Liver (tissue), 9 donors: ENCODE results near the gene ZMYM2. TPM values are rescaled to one million over a fixed set of nuclear protein-coding genes. Genes with fewer than 3 reads are reported as not detected.
"Not testable (repeated sequence)": the region's sequence is repeated elsewhere in the genome, so short reads cannot be mapped to it uniquely, and the experiment has no call there.

Experiments used
- DNase-seq: peaks from one replicate; pipeline ENCODE4 v3.0.0-alpha.2; 2017; ENCODE audit warnings: low spot score
- H3K27ac ChIP-seq, 2 donors: one replicate each; pipeline ENCODE4 v1.7.0; 2013; ENCODE audit warnings: inconsistent platforms in 2 of 2, low read length in 2 of 2, control low read depth in 1 of 2, low read depth in 1 of 2, mild to moderate bottlenecking in 1 of 2
- H3K27me3 ChIP-seq, 4 donors: one replicate each; pipeline versions ENCODE4 v1.6.1 to v1.7.0; 2013; ENCODE audit warnings: low read length in 3 of 4, inconsistent platforms in 1 of 4, mild to moderate bottlenecking in 1 of 4, moderate library complexity in 1 of 4; ENCODE audit not compliant: control insufficient read depth in 4 of 4, insufficient read depth in 4 of 4
- H3K36me3 ChIP-seq, 4 donors: one replicate each; pipeline versions ENCODE4 v1.6.1 to v1.7.0; 2013; ENCODE audit warnings: low read length in 3 of 4, mild to moderate bottlenecking in 3 of 4, low read depth in 1 of 4, moderate library complexity in 1 of 4; ENCODE audit not compliant: control insufficient read depth in 4 of 4, insufficient read depth in 3 of 4
- H3K4me1 ChIP-seq, 4 donors: one replicate each; pipeline versions ENCODE4 v1.6.1 to v1.7.0; 2013; ENCODE audit warnings: low read length in 3 of 4, mild to moderate bottlenecking in 3 of 4, moderate library complexity in 1 of 4; ENCODE audit not compliant: control insufficient read depth in 4 of 4, insufficient read depth in 4 of 4
- H3K4me3 ChIP-seq, 3 donors: one replicate each; pipeline versions ENCODE4 v1.6.1 to v1.7.0; 2013; ENCODE audit warnings: low read length in 3 of 3, control low read depth in 1 of 3, low read depth in 1 of 3, mild to moderate bottlenecking in 1 of 3
- H3K9ac ChIP-seq, 2 donors: one replicate each; pipeline ENCODE4 v1.7.0; 2013; ENCODE audit warnings: low read length in 2 of 2, mild to moderate bottlenecking in 2 of 2, moderate library complexity in 2 of 2, control low read depth in 1 of 2, low read depth in 1 of 2
- H3K9me3 ChIP-seq, 4 donors: one replicate each; pipeline versions ENCODE4 v1.6.1 to v1.7.0; 2013; ENCODE audit warnings: low read length in 3 of 4; ENCODE audit not compliant: control insufficient read depth in 4 of 4
- ATF3 ChIP-seq: IDR thresholded peaks from 2 replicates; pipeline ENCODE4 v1.6.1; 2016; ENCODE audit warnings: antibody characterized with exemption
- EGR1 ChIP-seq, 2 donors: IDR thresholded peaks; 2 replicates each; pipeline ENCODE4 v1.6.1; 2016 to 2018; ENCODE audit warnings: antibody characterized with exemption in 2 of 2, low read depth in 2 of 2
- FOXA1 ChIP-seq: IDR thresholded peaks from 2 replicates; pipeline ENCODE4 v1.6.1; 2016; ENCODE audit warnings: antibody characterized with exemption
- FOXA2 ChIP-seq: IDR thresholded peaks from 2 replicates; pipeline ENCODE4 v1.6.1; 2016; ENCODE audit warnings: antibody characterized with exemption
- HNF4G ChIP-seq: IDR thresholded peaks from 2 replicates; pipeline ENCODE4 v1.6.1; 2016; ENCODE audit warnings: antibody characterized with exemption
- JUND ChIP-seq, 2 donors: IDR thresholded peaks; 2 replicates each; pipeline ENCODE4 v1.6.1; 2016; ENCODE audit warnings: antibody characterized with exemption in 2 of 2
- NR2F2 ChIP-seq: IDR thresholded peaks from 2 replicates; pipeline ENCODE4 v1.6.1; 2016; ENCODE audit warnings: antibody characterized with exemption
- RAD21 ChIP-seq, 2 donors: IDR thresholded peaks; 2 replicates each; pipeline ENCODE4 v1.6.1; 2016; ENCODE audit warnings: antibody characterized with exemption in 2 of 2, mild to moderate bottlenecking in 2 of 2
- RXRA ChIP-seq, 2 donors: IDR thresholded peaks; 2 replicates each; pipeline ENCODE4 v1.6.1; 2017 to 2018; ENCODE audit warnings: antibody characterized with exemption in 2 of 2, mild to moderate bottlenecking in 1 of 2
- SP1 ChIP-seq: IDR thresholded peaks from 2 replicates; pipeline ENCODE4 v1.6.1; 2018; ENCODE audit warnings: antibody characterized with exemption, mild to moderate bottlenecking
- TAF1 ChIP-seq: conservative IDR thresholded peaks from 2 replicates; pipeline ENCODE4 v1.6.1; 2016; ENCODE audit warnings: antibody characterized with exemption, mild to moderate bottlenecking
- YY1 ChIP-seq: IDR thresholded peaks from 2 replicates; pipeline ENCODE4 v1.6.1; 2016; ENCODE audit warnings: antibody characterized with exemption, mild to moderate bottlenecking
- WGBS: extraction: QIAGEN DNeasy Blood & Tissue Kit; methylation state at CpG from one replicate; pipeline ENCODE4 v1.1.7; 2013; 5-methylcytosine and 5-hydroxymethylcytosine counted together
- polyA plus RNA-seq, 2 donors: library from polyadenylated mRNA; stranded (reverse) in 1 of 2; unstranded in 1 of 2; fragments of 200-250 nt in 1 of 2; fragments of >200 nt in 1 of 2; fragmentation: Nextera tagmentation in 1 of 2; extraction: Ambion mirVana in 1 of 2; gene quantifications; one replicate each; pipeline versions ENCODE4 v1.2.1 to v1.2.3, GENCODE V29; 2013 to 2015
- total RNA-seq, 2 donors: library from RNA; depleted of rRNA; stranded (reverse); fragments of >200 nt; gene quantifications; one replicate each; pipeline ENCODE4 v1.2.3, GENCODE V29; 2014
- TF ChIP-seq, protein P1 (sequence below): fragments of 150-350 bp; IDR thresholded peaks from 2 replicates; pipeline ENCODE4 v1.5.1; 2017; ENCODE audit warnings: improper control_type of control experiment, low read depth, low read length; ENCODE audit not compliant: missing input control
- TF ChIP-seq, protein P2 (sequence below): IDR thresholded peaks from 2 replicates; pipeline ENCODE4 v1.6.1; 2016; ENCODE audit warnings: antibody characterized with exemption
- TF ChIP-seq, protein P3 (sequence below): IDR thresholded peaks from 2 replicates; pipeline ENCODE4 v1.6.1; 2016; ENCODE audit warnings: antibody characterized with exemption
- donor health status: healthy.
- donor health status: healthy.
- donor health status: healthy.
- donor health status: healthy.
- donor health status: healthy.

Gene ZMYM2
- total and polyA plus RNA-seq, 4 donors: 8.7 to 40.8 (median 18.5) TPM

GRCh38 chr13:19967621-19968020 is 9.1 kb downstream of the ZMYM2 start (continued):
- TF ChIP-seq, protein P1, sequence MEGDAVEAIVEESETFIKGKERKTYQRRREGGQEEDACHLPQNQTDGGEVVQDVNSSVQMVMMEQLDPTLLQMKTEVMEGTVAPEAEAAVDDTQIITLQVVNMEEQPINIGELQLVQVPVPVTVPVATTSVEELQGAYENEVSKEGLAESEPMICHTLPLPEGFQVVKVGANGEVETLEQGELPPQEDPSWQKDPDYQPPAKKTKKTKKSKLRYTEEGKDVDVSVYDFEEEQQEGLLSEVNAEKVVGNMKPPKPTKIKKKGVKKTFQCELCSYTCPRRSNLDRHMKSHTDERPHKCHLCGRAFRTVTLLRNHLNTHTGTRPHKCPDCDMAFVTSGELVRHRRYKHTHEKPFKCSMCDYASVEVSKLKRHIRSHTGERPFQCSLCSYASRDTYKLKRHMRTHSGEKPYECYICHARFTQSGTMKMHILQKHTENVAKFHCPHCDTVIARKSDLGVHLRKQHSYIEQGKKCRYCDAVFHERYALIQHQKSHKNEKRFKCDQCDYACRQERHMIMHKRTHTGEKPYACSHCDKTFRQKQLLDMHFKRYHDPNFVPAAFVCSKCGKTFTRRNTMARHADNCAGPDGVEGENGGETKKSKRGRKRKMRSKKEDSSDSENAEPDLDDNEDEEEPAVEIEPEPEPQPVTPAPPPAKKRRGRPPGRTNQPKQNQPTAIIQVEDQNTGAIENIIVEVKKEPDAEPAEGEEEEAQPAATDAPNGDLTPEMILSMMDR: no peak
- TF ChIP-seq NR2F2: no peak

- H3K4me1 ChIP-seq, H3K27me3 ChIP-seq, H3K9ac ChIP-seq, H3K9me3 ChIP-seq, H3K27ac ChIP-seq, H3K4me3 ChIP-seq, DNase-seq: not testable (repeated sequence)
- H3K36me3 ChIP-seq: peaks cover 0 to 15% (median 6%) of the 10 kb centered on the region in 4 donors
- WGBS: 93% methylated on average over 7 of the region's 7 CpGs
These were observed 16.0 kb downstream of the ZMYM2 start for GRCh38 chr13:19974498-19975009.

- no peak for DNase-seq
- Histone ChIP-seq H3K9me3 (no peaks in the 10 kb centered on the region), H3K9ac (no peak overlapping the region), H3K27me3 (no peaks in the 10 kb centered on the region), H3K4me3 (no peak overlapping the region), H3K4me1 (no peaks in the 10 kb centered on the region), H3K36me3 (peaks cover 0 to 19% (median 10%) of the 10 kb centered on the region in 4 donors), H3K27ac (no peak overlapping the region)
- 97% methylated on average over 4 of the region's 4 CpGs for WGBS
- TF ChIP-seq RXRA (IDR thresholded peaks at IDR 0.05): no peak
- no peak for TF ChIP-seq TAF1
- TF ChIP-seq NR2F2: no peak
- TF ChIP-seq JUND (IDR thresholded peaks at IDR 0.05): no peak
- no peak for TF ChIP-seq FOXA2
- TF ChIP-seq RAD21 (IDR thresholded peaks at IDR 0.05): no peak
- TF ChIP-seq HNF4G: no peak
- TF ChIP-seq SP1: no peak
- TF ChIP-seq ATF3: no peak
- TF ChIP-seq FOXA1: no peak
- TF ChIP-seq, protein P2, sequence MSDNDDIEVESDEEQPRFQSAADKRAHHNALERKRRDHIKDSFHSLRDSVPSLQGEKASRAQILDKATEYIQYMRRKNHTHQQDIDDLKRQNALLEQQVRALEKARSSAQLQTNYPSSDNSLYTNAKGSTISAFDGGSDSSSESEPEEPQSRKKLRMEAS: no peak
- TF ChIP-seq, protein P3, sequence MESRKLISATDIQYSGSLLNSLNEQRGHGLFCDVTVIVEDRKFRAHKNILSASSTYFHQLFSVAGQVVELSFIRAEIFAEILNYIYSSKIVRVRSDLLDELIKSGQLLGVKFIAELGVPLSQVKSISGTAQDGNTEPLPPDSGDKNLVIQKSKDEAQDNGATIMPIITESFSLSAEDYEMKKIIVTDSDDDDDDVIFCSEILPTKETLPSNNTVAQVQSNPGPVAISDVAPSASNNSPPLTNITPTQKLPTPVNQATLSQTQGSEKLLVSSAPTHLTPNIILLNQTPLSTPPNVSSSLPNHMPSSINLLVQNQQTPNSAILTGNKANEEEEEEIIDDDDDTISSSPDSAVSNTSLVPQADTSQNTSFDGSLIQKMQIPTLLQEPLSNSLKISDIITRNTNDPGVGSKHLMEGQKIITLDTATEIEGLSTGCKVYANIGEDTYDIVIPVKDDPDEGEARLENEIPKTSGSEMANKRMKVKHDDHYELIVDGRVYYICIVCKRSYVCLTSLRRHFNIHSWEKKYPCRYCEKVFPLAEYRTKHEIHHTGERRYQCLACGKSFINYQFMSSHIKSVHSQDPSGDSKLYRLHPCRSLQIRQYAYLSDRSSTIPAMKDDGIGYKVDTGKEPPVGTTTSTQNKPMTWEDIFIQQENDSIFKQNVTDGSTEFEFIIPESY: no peak
- TF ChIP-seq EGR1 (IDR thresholded peaks at IDR 0.05; ENCODE audit: low read depth in 2 of 2): no peak
- no peak for TF ChIP-seq YY1
These were observed 20.4 kb downstream of the ZMYM2 start for GRCh38 chr13:19978831-19979437.
